GM18951 (cell line): ENCODE results near the gene TXLNA.
"Not testable (repeated sequence)": the region's sequence is repeated elsewhere in the genome, so short reads cannot be mapped to it uniquely, and the experiment has no call there.

Experiments
- POLR2A ChIP-seq: IDR thresholded peaks from 4 replicates; pipeline ENCODE4 v1.6.1; 2011; ENCODE audit warnings: mild to moderate bottlenecking; ENCODE audit not compliant: insufficient read length, insufficient read depth; ENCODE audit errors: extremely low read depth
- in situ Hi-C: fragments of 300-500 bp; cut with MboI; formaldehyde crosslinking; loops from one replicate; pipeline ENCODE4 v1.12.0; 2022; ENCODE audit warnings: low sequenced_read_pairs, mixed read lengths, inconsistent platforms; ENCODE audit not compliant: unreplicated experiment

Gene TXLNA

GRCh38 chr1:32179443-32180185 lies at the start of gene TXLNA:
TSS of gene TXLNA (plus strand) at chr1:32179675. CDS start at chr1:32180346, 671 bp downstream.
- TF ChIP-seq POLR2A: peak; percentile 94
- in situ Hi-C loops: no loop called here

DNA sequence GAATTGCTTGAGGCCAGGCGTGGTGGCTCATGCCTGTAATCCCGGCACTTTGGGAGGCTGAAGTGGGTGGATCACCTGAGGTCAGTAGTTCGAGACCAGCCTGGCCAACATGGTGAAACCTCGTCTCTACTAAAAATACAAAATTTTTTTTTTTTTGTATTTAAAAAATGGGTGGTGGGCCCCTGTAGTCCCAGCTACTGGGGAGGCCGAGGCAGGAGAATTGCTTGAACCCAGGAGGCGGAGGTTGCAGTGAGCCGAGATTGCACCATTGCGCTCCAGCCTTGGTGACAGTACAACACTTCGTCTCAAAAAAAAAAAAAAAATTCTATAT lies 45.6 kb upstream of the TXLNA start:
- in situ Hi-C loops: not testable (repeated sequence)

GRCh38 chr1:32137111-32137510 lies 42.4 kb upstream of the TXLNA start:
- in situ Hi-C loops: no loop called here
- no peak for TF ChIP-seq POLR2A

DNA sequence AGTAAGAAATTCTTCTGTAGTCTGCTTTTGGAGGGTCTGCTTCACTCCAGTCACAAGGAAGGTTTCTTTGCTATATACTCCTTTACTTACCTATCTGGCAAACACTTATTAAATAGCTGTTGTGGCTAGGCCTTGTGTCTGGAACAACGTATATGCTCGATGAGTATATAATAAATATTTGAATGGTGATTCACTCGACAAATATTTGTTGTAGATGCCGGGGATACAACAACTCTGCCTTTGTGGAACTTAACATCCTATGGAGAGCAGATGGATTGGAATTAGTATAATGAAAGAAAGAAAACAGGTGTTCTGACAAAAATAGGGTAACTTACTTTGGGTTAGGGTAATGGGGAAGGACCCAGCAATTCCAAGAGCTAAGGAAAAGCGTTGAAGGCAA lies 40.5 kb upstream of the TXLNA start:
- no peak for TF ChIP-seq POLR2A
- in situ Hi-C loops: no loop called here

DNA sequence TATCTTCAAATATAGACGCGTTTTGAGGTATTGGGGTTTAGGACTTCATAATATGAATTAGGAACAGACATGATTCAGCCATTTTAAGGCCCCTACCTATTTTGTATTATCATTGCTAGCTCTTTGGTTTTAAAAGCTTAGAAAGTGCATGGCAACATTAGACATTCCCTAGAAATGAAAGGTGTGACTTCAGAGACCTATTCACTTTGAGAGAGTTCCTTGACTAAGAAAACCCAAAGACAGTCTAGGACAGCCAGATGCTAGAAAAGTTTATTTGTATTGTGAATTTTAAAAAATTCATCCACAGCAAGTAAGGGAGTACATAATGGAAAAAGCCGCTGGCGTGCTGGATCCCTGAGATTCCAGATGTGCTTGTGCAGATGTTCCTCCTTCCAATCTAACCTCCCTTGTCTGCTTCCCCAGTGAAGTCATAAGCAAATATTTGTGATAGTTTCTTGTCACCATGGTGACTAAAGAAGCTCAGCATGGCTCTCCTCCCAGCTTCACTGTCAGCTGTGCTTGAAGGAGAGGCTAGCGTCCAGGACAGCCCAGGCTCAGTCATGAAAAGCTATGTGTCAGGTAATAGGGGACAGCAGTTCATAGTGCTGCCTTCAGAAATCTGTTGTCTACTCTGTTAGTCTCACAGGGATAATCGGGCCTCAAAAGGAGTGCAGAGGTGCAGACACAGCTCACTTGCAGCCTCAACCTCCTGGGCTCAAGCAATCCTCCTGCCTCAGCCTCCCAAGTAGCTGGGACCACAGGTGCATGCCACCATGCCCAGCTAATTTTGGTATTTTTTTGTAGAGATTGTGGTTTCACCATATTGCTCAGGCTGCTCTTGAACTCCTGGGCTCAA lies 36.8 kb upstream of the TXLNA start:
- TF ChIP-seq POLR2A: no peak
- in situ Hi-C loops: no loop called here

GRCh38 chr1:32143302-32143695 lies 36.2 kb upstream of the TXLNA start:
- in situ Hi-C loops: not testable (repeated sequence)

DNA sequence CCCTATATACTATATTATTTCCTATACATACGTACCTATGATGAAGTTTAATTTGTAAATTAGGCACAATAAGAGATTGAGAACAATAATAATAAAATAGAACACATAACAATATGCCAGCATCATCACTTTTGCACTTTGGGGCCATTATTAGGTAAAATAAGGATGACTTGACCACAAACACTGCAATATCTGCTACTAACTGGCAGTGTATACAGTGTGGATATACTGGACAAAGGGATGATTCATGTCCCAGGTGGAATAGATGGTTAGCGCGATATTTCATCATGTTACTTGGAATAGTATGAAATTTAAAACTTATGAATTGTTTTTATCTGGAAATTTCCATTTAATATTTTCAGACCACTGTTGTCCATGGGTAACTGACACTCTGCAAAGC lies 35.4 kb upstream of the TXLNA start:
- in situ Hi-C loops: no loop called here
- TF ChIP-seq POLR2A: no peak

GRCh38 chr1:32147799-32148198 lies 31.7 kb upstream of the TXLNA start:
- in situ Hi-C loops: not testable (repeated sequence)

DNA sequence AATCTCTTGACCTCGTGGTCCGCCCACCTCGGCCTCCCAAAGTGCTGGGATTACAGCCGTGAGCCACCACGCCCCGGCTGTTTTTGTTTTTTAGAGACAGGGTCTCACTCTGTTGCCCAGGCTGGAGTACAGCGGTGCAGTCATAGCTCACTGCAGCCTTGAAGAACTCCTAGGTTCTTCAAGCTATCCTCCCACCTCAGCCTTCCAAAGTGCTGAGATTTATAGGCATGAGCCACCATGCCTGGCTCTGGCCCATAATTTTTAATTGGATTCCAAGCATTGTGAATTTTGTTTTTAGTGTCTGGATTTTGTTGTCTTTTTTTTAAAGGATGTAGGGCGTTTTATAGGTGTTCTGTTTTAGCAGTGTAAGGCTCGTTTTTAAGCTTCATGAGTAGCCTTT lies 28.6 kb upstream of the TXLNA start:
- no peak for TF ChIP-seq POLR2A
- in situ Hi-C loops: no loop called here

DNA sequence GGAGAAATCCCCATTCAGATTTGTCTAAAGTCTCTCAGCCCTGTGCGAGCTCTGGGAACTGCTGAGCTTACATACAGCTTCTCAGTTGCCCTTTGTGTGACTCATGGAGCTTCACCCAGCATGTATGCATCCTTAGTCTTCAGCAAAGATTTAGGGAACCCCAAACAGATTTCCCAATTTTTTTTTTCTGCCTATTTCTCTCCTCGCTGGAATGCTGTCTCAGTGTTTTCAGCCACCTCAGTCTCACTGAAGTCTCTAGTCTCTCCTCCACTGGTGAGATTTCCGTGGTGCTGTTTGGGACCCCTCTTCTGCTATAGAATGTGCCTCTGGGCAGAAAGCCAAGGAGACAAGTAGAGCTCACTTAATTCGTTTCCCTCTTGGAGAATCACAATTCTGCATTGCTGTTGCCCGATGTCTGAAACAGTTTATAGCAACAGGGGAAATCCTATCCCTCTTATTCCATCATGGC lies 28.1 kb upstream of the TXLNA start:
- in situ Hi-C loops: no loop called here
- no peak for TF ChIP-seq POLR2A

GRCh38 chr1:32159189-32159588 lies 20.3 kb upstream of the TXLNA start:
- in situ Hi-C loops: no loop called here
- TF ChIP-seq POLR2A: no peak

GRCh38 chr1:32163405-32163804 lies 16.1 kb upstream of the TXLNA start:
- in situ Hi-C loops: no loop called here
- no peak for TF ChIP-seq POLR2A

DNA sequence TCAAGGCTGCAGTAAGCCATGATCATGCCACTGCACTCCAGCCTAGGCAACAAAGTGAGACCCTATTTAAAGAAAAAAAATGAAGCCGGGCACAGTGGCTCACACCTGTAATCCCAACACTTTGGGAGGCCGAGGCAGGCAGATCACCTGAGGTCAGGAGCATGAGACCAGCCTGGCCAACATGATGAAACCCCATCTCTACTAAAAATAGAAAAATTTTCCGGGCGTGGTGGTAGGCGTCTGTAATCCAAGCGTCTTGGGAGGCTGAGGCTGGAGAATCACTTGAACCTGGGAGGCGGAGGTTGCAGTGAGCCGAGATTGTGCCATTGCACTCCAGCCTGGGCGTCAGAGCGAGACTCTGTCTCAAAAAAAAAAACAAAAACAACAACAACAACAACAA lies 13.8 kb upstream of the TXLNA start:
- in situ Hi-C loops: not testable (repeated sequence)

- no peak for TF ChIP-seq POLR2A
- in situ Hi-C loops: no loop called here
Observed at GRCh38 chr1:32170991-32171390, 8.5 kb upstream of the TXLNA start.
